ENCODE data around the gene ZNF92. TPM values are rescaled to one million over a fixed set of nuclear protein-coding genes. Genes with fewer than 3 reads are reported as not detected.
A peak's percentile ranks its signal among the peaks of the same experiment; 100 is the strongest.
"Not testable (repeated sequence)": the region's sequence is repeated elsewhere in the genome, so short reads cannot be mapped to it uniquely, and the experiment has no call there.

The ZNF92 gene
- 10 to 100 TPM in 1 of 4 donors, 1 to 10 TPM in 3; 2.7 to 13.5 (median 3.8) TPM for polyA plus RNA-seq
- long read RNA-seq, donor 1, transcript ZNF92-201 (4 exons, 3,210 nt) = major isoform, 5 of 6 reads
- long read RNA-seq, donor 1, partial matches to known transcripts = 0 of 6 reads
- long read RNA-seq, donor 1, other reads (novel, unspliced or antisense) = 0 of 6 reads
- long read RNA-seq, donor 2, partial matches to known transcripts = 0 of 3 reads
- long read RNA-seq, donor 2, other reads (novel, unspliced or antisense) = 0 of 3 reads
- long read RNA-seq, donor 3, partial matches to known transcripts = 0 of 3 reads
- long read RNA-seq, donor 3, other reads (novel, unspliced or antisense) = 0 of 3 reads
- long read RNA-seq, donor 4 = 0 reads
- long read RNA-seq, donor 5 = 0 reads
- long read RNA-seq, donor 6, partial matches to known transcripts = 0 of 5 reads
- long read RNA-seq, donor 6, other reads (novel, unspliced or antisense) = 0 of 5 reads
- long read RNA-seq, donor 7, partial matches to known transcripts = 0 of 4 reads
- long read RNA-seq, donor 7, other reads (novel, unspliced or antisense) = 0 of 4 reads
- long read RNA-seq, donor 8 = 0 reads
- long read RNA-seq, donor 9, partial matches to known transcripts = 0 of 1 reads
- long read RNA-seq, donor 9, other reads (novel, unspliced or antisense) = 0 of 1 reads
- long read RNA-seq, donor 10, transcript ZNF92-201 (4 exons, 3,210 nt) = major isoform, 10 of 11 reads
- long read RNA-seq, donor 10, partial matches to known transcripts = 0 of 11 reads
- long read RNA-seq, donor 10, other reads (novel, unspliced or antisense) = 0 of 11 reads

DNA sequence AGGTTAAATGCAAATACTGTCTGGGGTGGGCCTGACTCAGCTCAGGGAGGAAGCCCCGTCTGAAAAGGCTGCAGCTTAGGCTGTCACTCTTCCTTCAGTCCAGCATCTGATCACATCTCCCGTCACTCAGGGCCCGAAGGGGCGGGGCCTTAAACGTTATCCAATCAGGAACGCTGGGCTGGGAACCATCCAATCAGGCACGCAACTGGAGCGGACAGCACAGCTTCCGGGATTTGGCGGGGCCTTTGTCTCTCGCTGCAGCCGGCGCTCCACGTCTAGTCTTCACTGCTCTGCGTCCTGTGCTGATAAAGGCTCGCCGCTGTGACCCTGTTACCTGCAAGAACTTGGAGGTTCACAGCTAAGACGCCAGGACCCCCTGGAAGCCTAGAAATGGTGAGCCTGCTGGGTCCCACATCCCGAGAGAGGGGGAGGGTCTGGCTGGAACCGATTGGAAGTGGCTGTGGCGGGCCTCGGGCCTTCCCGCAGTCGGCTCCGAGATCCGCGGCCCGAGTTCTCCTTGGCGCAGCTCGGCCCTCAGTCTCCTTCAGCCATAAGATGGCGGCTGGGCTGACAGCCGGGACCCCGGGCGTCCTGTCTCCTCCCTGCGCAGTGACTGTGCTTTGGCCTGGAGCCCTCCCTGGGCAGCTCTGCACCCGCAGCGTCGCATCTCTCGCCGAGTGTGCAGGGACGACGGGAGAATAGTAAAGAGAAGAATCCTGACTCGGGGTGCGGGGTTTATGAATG, at the start of gene ZNF92:
ZNF92 (plus strand) TSS at position 248 of the 744 bp plus-strand sequence; CDS start at position 391, 143 bp downstream.
- Histone ChIP-seq H3K27ac (ENCODE audit: low read depth in 1 of 3, low read length in 2 of 3) (peak within 1 kb of the TSS; percentile 88 to 95 (median 92)), H3K27me3 (ENCODE audit: control insufficient read depth in 3 of 3, insufficient read depth in 3 of 3, low read length in 3 of 3) (no peaks in the 10 kb centered on the region), H3K4me3 (ENCODE audit: low read depth in 1 of 3, low read length in 3 of 3) (peak within 1 kb of the TSS; percentile 73 to 98 (median 96)), H3K9me3 (ENCODE audit: control insufficient read depth in 2 of 2, insufficient read depth in 1 of 2, low read depth in 1 of 2, low read length in 1 of 2) (no peaks in the 10 kb centered on the region), H3K4me1 (ENCODE audit: control insufficient read depth in 3 of 3, insufficient read depth in 2 of 3, low read depth in 1 of 3, low read length in 2 of 3) (peaks cover 2 to 12% (median 4%) of the 10 kb centered on the region in 3 donors), H3K36me3 (ENCODE audit: control insufficient read depth in 3 of 3, insufficient read depth in 2 of 3, low read depth in 1 of 3, low read length in 3 of 3) (peaks cover 0 to 10% (median 0%) of the 10 kb centered on the region in 3 donors)
- 0% methylated on average over 42 to 44 of the region's 44 CpGs for WGBS, 3 donors
- DNase-seq (peak; percentile 97 to 99), FAIRE-seq (peak; percentile 44)

DNA sequence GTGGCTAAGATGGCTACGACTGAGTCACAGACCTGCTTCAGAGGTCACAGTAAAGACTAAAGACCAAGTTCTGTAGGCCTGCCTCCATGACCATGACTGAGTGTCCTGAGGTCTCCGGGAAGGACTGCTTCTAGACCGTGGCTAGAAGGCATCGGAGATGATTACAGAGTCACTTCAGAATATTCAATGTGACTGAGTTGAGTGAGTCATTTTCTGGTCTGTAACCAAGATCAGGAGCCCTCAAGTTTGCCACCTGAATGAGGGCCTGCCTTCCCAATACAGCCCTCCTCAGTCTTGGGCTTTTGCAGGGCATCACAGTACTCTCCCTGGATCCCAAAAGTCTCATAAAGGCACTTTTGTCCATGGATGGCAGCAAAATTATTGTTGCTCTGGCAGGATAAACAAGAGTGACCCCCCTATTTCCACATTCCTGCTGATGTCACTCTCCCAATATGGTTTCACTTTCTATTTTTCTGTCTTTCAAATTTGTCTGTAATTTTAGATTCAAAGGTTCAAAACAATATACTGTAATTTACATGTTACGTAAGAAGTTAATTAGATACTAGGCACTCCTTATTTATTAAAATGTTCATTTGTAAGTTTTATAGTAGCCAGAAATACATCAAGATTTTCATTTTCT, 47.7 kb upstream of the ZNF92 start:
- no peak overlapping the region for H3K4me3 ChIP-seq (ENCODE audit: low read depth in 1 of 3, low read length in 3 of 3)
- no peaks in the 10 kb centered on the region for H3K27me3 ChIP-seq (ENCODE audit: control insufficient read depth in 3 of 3, insufficient read depth in 3 of 3, low read length in 3 of 3)
- no peaks in the 10 kb centered on the region for H3K4me1 ChIP-seq (ENCODE audit: control insufficient read depth in 3 of 3, insufficient read depth in 2 of 3, low read depth in 1 of 3, low read length in 2 of 3)
- FAIRE-seq = peak; percentile 33
- H3K36me3 ChIP-seq (ENCODE audit: control insufficient read depth in 3 of 3, insufficient read depth in 2 of 3, low read depth in 1 of 3, low read length in 3 of 3) = no peaks in the 10 kb centered on the region
- WGBS, 3 donors = 91 to 96% (median 92%) methylated on average over 5 of the region's 5 CpGs
- H3K27ac ChIP-seq (ENCODE audit: low read depth in 1 of 3, low read length in 2 of 3) = no peak overlapping the region
- no peaks in the 10 kb centered on the region for H3K9me3 ChIP-seq (ENCODE audit: control insufficient read depth in 2 of 2, insufficient read depth in 1 of 2, low read depth in 1 of 2, low read length in 1 of 2)
- DNase-seq = peak in 1 of 2 donors; percentile 8

DNA sequence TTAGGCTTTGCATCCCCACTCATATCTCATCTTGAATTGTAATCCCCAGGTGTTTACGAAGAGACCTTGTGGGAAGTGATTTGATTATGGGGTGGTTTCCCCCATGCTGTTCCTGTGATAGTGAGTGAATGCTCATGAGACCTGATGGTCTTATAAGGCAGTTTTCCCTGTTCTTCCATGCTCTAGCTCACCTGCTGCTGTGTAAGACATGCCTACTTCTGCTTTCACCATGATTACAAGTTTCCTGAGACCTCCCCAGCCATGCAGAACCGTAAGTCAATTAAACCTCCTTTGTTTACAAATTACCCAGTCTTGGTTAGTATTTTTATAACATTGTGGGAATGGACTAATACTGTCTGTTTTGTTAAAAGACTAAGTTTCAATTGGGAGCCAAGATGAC, 35.3 kb upstream of the ZNF92 start:
- WGBS, 3 donors = 44 to 69% (median 60%) methylated on average over 2 of the region's 2 CpGs
- H3K36me3 ChIP-seq (ENCODE audit: control insufficient read depth in 3 of 3, insufficient read depth in 2 of 3, low read depth in 1 of 3, low read length in 3 of 3) = no peaks in the 10 kb centered on the region
- H3K9me3 ChIP-seq (ENCODE audit: control insufficient read depth in 2 of 2, insufficient read depth in 1 of 2, low read depth in 1 of 2, low read length in 1 of 2) = no peaks in the 10 kb centered on the region
- H3K4me1 ChIP-seq (ENCODE audit: control insufficient read depth in 3 of 3, insufficient read depth in 2 of 3, low read depth in 1 of 3, low read length in 2 of 3) = no peaks in the 10 kb centered on the region
- FAIRE-seq (no peak), DNase-seq (no peak)
- no peak overlapping the region for H3K4me3 ChIP-seq (ENCODE audit: low read depth in 1 of 3, low read length in 3 of 3)
- H3K27ac ChIP-seq (ENCODE audit: low read depth in 1 of 3, low read length in 2 of 3) = no peak overlapping the region
- H3K27me3 ChIP-seq (ENCODE audit: control insufficient read depth in 3 of 3, insufficient read depth in 3 of 3, low read length in 3 of 3) = no peaks in the 10 kb centered on the region

DNA sequence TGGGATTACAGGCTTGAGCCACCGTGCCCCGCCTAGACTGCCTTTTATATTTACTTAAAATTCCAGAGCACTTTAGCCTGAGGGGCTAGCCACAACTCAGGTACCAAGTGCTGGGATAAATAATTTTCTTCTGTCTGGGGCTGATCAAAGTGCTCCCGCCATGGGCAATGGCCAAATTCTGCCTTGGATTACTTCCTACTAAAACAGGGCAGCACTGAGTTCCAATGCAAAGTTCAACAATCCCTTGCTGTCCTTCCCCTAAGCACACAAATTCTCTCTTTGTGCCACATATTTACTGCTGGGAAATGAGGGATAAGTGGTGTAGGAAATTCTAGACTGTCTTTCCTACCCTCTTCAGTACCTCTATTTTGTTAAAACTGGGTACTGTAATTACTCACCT, 34.4 kb upstream of the ZNF92 start:
- Histone ChIP-seq H3K36me3 (ENCODE audit: control insufficient read depth in 3 of 3, insufficient read depth in 2 of 3, low read depth in 1 of 3, low read length in 3 of 3) (no peaks in the 10 kb centered on the region), H3K27ac (ENCODE audit: low read depth in 1 of 3, low read length in 2 of 3) (no peak overlapping the region), H3K27me3 (ENCODE audit: control insufficient read depth in 3 of 3, insufficient read depth in 3 of 3, low read length in 3 of 3) (no peaks in the 10 kb centered on the region), H3K4me3 (ENCODE audit: low read depth in 1 of 3, low read length in 3 of 3) (no peak overlapping the region), H3K4me1 (ENCODE audit: control insufficient read depth in 3 of 3, insufficient read depth in 2 of 3, low read depth in 1 of 3, low read length in 2 of 3) (no peaks in the 10 kb centered on the region), H3K9me3 (ENCODE audit: control insufficient read depth in 2 of 2, insufficient read depth in 1 of 2, low read depth in 1 of 2, low read length in 1 of 2) (no peaks in the 10 kb centered on the region)
- DNase-seq = no peak
- no peak for FAIRE-seq
- WGBS, 3 donors = 86 to 95% (median 93%) methylated on average over 3 of the region's 3 CpGs

DNA sequence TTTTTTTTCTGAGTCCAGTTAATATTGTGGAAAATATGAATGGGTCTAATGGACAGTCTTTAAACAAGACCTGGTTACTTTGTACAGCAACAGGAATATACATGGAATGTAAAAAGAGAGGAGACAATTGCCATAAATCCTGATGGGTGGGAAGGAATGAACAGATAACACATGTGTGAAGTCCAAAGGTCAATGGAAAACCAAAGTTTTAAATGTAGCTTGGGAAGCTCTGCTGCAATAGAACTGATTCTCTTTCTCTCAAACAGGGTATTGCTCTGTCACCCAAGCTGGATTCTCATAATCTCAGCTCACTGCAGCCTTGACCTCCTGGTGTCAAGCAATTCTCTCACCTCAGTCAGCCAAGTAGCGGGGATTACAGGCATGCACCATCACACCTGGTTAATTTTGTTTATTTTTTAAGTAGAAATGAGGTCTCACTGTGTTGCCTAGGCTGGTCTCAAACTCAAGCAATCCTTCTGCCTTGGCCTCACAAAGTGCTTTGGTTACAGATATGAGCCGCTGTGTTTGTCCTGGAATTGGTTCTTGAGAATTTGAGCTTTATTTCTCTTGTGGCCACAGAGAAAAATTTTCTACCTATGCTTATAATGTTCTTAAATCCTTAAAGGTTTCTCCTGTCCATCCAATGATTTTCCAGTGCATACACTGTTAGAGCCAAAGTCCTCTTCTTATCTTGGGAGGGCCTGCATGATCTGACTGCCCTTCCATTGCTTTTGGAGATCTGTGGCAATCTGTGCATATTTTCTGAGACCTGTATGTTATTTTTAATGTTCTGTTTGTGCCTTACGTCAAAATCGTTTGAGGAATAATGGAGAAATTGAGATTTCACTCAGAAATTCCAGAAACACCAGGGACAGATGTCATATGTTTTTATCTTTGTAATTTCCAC, 30.7 kb upstream of the ZNF92 start:
- Histone ChIP-seq H3K4me1 (ENCODE audit: control insufficient read depth in 3 of 3, insufficient read depth in 2 of 3, low read depth in 1 of 3, low read length in 2 of 3) (no peaks in the 10 kb centered on the region), H3K36me3 (ENCODE audit: control insufficient read depth in 3 of 3, insufficient read depth in 2 of 3, low read depth in 1 of 3, low read length in 3 of 3) (no peaks in the 10 kb centered on the region), H3K4me3 (ENCODE audit: low read depth in 1 of 3, low read length in 3 of 3) (no peak overlapping the region), H3K27ac (ENCODE audit: low read depth in 1 of 3, low read length in 2 of 3) (no peak overlapping the region), H3K27me3 (ENCODE audit: control insufficient read depth in 3 of 3, insufficient read depth in 3 of 3, low read length in 3 of 3) (no peaks in the 10 kb centered on the region), H3K9me3 (ENCODE audit: control insufficient read depth in 2 of 2, insufficient read depth in 1 of 2, low read depth in 1 of 2, low read length in 1 of 2) (no peaks in the 10 kb centered on the region)
- WGBS, 3 donors = 58 to 77% (median 72%) methylated on average over 4 of the region's 4 CpGs
- peak in 1 of 2 donors; percentile 52 for DNase-seq
- FAIRE-seq = no peak

DNA sequence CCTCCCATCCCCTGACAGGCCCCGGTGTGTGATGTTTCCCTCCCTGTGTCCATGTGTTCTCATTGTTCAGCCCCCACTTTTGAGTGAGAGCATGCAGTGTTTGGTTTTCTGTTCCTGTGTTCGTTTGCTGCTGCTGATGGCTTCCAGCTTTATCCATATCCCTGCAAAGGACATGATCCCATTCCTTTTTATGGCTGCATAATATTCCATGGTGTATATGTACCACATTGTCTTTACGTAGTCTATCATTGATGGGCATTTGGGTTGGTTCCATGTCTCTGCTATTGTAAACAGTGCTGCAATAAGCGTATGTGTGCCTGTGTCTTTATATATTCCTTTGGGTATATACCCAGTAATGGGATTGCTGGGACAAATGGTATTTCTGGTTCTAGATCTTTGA, 29.1 kb upstream of the ZNF92 start:
- H3K4me3 ChIP-seq (ENCODE audit: low read depth in 1 of 3, low read length in 3 of 3); H3K27me3 ChIP-seq (ENCODE audit: control insufficient read depth in 3 of 3, insufficient read depth in 3 of 3, low read length in 3 of 3); H3K4me1 ChIP-seq (ENCODE audit: control insufficient read depth in 3 of 3, insufficient read depth in 2 of 3, low read depth in 1 of 3, low read length in 2 of 3); H3K27ac ChIP-seq (ENCODE audit: low read depth in 1 of 3, low read length in 2 of 3); H3K9me3 ChIP-seq (ENCODE audit: control insufficient read depth in 2 of 2, insufficient read depth in 1 of 2, low read depth in 1 of 2, low read length in 1 of 2); DNase-seq; H3K36me3 ChIP-seq (ENCODE audit: control insufficient read depth in 3 of 3, insufficient read depth in 2 of 3, low read depth in 1 of 3, low read length in 3 of 3); FAIRE-seq: not testable (repeated sequence)
- WGBS, 3 donors = 88 to 92% (median 92%) methylated on average over 4 of the region's 4 CpGs

DNA sequence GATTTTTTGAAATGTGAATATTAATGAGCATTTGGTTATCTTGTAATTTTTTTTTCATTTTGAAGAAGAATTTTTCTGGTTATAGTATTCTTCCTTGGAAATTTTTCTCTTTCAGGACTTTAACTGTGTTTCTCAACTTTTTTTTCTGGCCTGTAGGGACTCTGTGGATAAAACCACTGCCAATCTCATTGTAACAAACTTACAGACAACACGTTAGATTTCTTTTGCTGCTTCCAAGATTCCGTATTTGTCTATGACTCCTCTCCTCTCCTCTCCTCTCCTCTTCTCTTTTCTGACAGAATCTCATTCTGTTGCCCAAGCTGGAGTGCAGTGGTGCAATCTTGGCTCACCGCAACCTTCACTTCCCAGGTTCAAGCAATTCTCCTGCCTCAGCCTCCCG, 19.4 kb upstream of the ZNF92 start:
- H3K36me3 ChIP-seq (ENCODE audit: control insufficient read depth in 3 of 3, insufficient read depth in 2 of 3, low read depth in 1 of 3, low read length in 3 of 3) = no peaks in the 10 kb centered on the region
- DNase-seq = no peak
- no peaks in the 10 kb centered on the region for H3K27me3 ChIP-seq (ENCODE audit: control insufficient read depth in 3 of 3, insufficient read depth in 3 of 3, low read length in 3 of 3)
- WGBS, 3 donors = 86 to 96% (median 90%) methylated on average over 4 of the region's 4 CpGs
- H3K4me1 ChIP-seq (ENCODE audit: control insufficient read depth in 3 of 3, insufficient read depth in 2 of 3, low read depth in 1 of 3, low read length in 2 of 3) = no peaks in the 10 kb centered on the region
- FAIRE-seq = no peak
- no peak overlapping the region for H3K27ac ChIP-seq (ENCODE audit: low read depth in 1 of 3, low read length in 2 of 3)
- H3K4me3 ChIP-seq (ENCODE audit: low read depth in 1 of 3, low read length in 3 of 3) = no peak overlapping the region
- H3K9me3 ChIP-seq (ENCODE audit: control insufficient read depth in 2 of 2, insufficient read depth in 1 of 2, low read depth in 1 of 2, low read length in 1 of 2) = no peaks in the 10 kb centered on the region
